B cell (primary cell): ENCODE results near the gene CCDC117.

Experiments used
- EZH2 ChIP-seq: IDR thresholded peaks from 2 replicates; pipeline ENCODE4 v1.6.1; 2012; ENCODE audit warnings: borderline replicate concordance, low read depth, mild to moderate bottlenecking, moderate library complexity, low read length; ENCODE audit not compliant: insufficient read depth, poor library complexity, severe bottlenecking
- TF ChIP-seq, protein P1 (sequence below): fragments of 200-600 bp; IDR thresholded peaks from one replicate; pipeline ENCODE4 v1.8.0; 2022; ENCODE audit warnings: antibody characterized with exemption, mild to moderate bottlenecking

DNA sequence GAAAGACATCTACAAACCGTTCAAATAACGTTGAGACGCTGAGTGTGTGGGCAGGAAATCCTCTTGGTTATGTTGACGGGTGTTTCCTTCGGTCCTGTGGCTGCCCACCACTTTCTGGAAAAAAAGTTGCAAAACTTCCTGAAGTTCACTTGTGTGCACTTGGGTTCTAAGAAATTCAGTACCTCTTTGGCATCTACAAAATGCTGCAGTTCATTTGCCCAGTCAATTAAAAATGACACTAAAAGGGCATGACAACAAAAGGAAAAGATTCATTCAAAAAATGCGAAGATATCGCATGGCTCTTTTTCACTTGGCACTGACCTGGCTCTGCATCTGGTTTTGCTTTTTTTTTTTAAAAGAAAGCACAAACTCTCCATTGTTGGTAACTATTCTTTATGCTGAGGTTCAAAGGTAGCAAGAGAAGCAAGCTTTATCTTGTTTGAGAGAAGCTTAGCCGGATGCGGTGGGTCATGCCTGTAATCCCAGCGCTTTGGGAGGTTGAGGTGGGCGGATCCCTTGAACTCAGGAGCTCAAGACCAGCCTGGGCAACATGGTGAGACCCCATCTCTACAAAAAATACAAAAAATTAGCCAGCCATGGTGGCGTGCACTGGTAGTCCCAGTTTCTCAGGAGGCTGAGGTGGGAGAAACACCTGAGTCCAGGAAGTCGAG, 38.5 kb downstream of the CCDC117 start:
- TF ChIP-seq, protein P1, sequence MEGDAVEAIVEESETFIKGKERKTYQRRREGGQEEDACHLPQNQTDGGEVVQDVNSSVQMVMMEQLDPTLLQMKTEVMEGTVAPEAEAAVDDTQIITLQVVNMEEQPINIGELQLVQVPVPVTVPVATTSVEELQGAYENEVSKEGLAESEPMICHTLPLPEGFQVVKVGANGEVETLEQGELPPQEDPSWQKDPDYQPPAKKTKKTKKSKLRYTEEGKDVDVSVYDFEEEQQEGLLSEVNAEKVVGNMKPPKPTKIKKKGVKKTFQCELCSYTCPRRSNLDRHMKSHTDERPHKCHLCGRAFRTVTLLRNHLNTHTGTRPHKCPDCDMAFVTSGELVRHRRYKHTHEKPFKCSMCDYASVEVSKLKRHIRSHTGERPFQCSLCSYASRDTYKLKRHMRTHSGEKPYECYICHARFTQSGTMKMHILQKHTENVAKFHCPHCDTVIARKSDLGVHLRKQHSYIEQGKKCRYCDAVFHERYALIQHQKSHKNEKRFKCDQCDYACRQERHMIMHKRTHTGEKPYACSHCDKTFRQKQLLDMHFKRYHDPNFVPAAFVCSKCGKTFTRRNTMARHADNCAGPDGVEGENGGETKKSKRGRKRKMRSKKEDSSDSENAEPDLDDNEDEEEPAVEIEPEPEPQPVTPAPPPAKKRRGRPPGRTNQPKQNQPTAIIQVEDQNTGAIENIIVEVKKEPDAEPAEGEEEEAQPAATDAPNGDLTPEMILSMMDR = no peak
- no peak for TF ChIP-seq EZH2
